ENCODE measurements around the gene SYS1.

The SYS1 gene

GRCh38 chr20:45355209-45356084 is 7.5 kb upstream of the SYS1 start:
- DNase-seq (ENCODE audit: low spot score) (no peak), FAIRE-seq (no peak)

- DNase-seq (ENCODE audit: low spot score) (peak; percentile 56), FAIRE-seq (no peak)
Observed at GRCh38 chr20:45358282-45359068, 4.5 kb upstream of the SYS1 start.

- FAIRE-seq, result no peak
- no peak for DNase-seq (ENCODE audit: low spot score)
Observed at GRCh38 chr20:45359069-45359405, 3.9 kb upstream of the SYS1 start.

GRCh38 chr20:45359406-45360148 is 3.4 kb upstream of the SYS1 start:
- no peak for FAIRE-seq
- DNase-seq (ENCODE audit: low spot score), result peak; percentile 80

- DNase-seq (ENCODE audit: low spot score) (no peak), FAIRE-seq (no peak)
Observed at GRCh38 chr20:45361793-45362192, 1.2 kb upstream of the SYS1 start.

- FAIRE-seq (no peak), DNase-seq (ENCODE audit: low spot score) (no peak)
Observed at GRCh38 chr20:45363611-45364492, 896 bp downstream of the SYS1 start.

- no peak for DNase-seq (ENCODE audit: low spot score)
Observed at GRCh38 chr20:45365444-45365970, 2.6 kb downstream of the SYS1 start.

GRCh38 chr20:45366192-45366591 is 3.2 kb downstream of the SYS1 start:
- FAIRE-seq (no peak), DNase-seq (ENCODE audit: low spot score) (no peak)

More at GRCh38 chr20:45365444-45365970, 2.6 kb downstream of the SYS1 start:
- FAIRE-seq, result no peak

- DNase-seq (ENCODE audit: low spot score), result no peak
Observed at GRCh38 chr20:45366631-45367030, 3.7 kb downstream of the SYS1 start.

GRCh38 chr20:45367126-45367525 is 4.2 kb downstream of the SYS1 start:
- FAIRE-seq, result no peak

More at GRCh38 chr20:45366631-45367030, 3.7 kb downstream of the SYS1 start:
- no peak for FAIRE-seq

GRCh38 chr20:45368221-45368980 is 5.4 kb downstream of the SYS1 start:
- no peak for DNase-seq (ENCODE audit: low spot score)
- no peak for FAIRE-seq

More at GRCh38 chr20:45367126-45367525, 4.2 kb downstream of the SYS1 start:
- no peak for DNase-seq (ENCODE audit: low spot score)

- FAIRE-seq (no peak), DNase-seq (ENCODE audit: low spot score) (no peak)
Observed at GRCh38 chr20:45370571-45371160, 7.7 kb downstream of the SYS1 start.

- no peak for DNase-seq (ENCODE audit: low spot score)
- no peak for FAIRE-seq
Observed at GRCh38 chr20:45372241-45372640, 9.3 kb downstream of the SYS1 start.

GRCh38 chr20:45372646-45373352 is 9.8 kb downstream of the SYS1 start:
- no peak for DNase-seq (ENCODE audit: low spot score)
- no peak for FAIRE-seq

GRCh38 chr20:45373353-45374100 is 10.6 kb downstream of the SYS1 start:
- FAIRE-seq (peak; percentile 46), DNase-seq (ENCODE audit: low spot score) (peak; percentile 91)

- FAIRE-seq (no peak), DNase-seq (ENCODE audit: low spot score) (no peak)
Observed at GRCh38 chr20:45374101-45374467, 11.1 kb downstream of the SYS1 start.

- FAIRE-seq, result no peak
- DNase-seq (ENCODE audit: low spot score), result no peak
Observed at GRCh38 chr20:45374966-45375365, 12.0 kb downstream of the SYS1 start.

GRCh38 chr20:45377269-45377668 is 14.3 kb downstream of the SYS1 start:
- DNase-seq (ENCODE audit: low spot score), result no peak
- FAIRE-seq, result no peak
